NCI-H1694 (cell line): Measurements from ENCODE around the gene NEAT1.

Experiments
- DNase-seq: peaks from one replicate; lab custom pipeline; 2025; lab: John Stamatoyannopoulos, UW

NEAT1 gene

DNA sequence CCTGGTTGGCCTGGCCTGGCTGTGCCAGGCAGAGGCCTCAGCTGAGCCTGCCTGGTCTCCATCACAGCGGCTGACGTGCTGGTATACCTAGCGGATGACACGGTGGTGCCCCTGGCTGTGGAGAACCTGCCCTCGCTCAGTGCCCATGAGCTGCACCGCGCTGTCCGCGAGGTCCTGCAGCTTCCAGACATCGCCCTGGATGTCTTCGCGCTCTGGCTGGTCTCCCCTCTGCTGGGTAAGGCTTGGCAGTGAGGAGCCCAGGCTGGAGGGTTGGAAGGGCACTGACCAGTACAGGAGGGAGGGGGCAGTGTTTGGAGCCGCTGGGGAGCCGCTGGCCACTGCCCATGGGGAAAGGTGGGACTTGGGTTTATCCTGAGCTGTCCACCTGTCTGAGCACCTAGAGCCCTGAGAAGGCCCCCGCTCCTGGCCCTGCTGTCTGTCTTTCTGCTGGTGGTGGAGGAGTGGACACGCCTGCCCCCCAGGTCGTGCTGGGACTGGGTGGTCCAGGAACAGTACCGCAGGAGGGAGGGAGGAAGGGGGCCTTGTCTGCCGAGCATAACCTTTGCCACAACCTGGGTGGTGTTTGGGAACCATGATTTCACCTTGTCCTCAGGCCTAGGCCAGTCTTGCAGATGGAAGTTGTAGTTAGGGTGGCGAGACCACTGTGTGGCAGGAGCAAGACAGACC, 33.2 kb upstream of the NEAT1 start:
- no peak for DNase-seq

DNA sequence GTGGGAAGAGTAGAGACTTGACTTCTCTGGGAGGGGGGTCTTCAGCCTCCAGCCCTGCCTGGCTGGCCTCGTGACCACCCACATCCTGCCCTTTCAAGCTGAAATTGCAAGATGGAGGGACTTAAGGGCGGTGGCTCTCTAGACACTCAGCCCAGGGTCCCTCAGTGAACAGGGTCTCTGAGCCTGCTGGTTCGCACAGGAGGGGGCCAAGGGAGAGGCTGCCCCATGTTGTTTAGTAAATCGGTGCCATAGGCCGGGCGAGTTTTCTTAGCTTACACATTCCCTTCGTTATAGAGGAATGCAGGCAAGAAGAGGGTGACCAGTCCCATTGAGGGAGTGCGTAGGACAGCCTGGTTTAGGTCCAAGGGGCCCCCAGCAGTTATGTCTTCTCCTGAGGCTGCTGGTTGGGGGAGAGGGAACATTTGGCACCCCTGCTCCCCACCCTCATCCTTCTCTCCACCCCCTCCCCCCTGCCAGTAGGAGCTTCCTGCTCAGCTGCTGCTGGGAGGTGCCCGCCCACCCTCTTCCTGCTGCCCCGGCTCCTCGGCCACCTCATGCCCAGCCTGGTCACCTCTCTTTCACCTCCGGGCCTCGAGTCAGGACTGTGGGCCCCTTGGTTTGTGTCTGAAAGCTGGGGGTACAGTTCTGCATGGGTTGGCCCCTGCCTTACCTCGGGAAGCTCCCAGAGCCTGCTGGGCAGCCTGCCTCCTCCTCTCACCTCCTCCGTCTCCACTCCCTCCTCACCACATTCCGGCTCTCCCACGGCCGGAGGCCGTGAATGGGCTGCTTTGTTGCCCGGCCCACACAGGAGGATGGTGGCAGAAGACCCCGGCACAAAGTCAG, 32.3 kb upstream of the NEAT1 start:
- DNase-seq, result no peak

DNA sequence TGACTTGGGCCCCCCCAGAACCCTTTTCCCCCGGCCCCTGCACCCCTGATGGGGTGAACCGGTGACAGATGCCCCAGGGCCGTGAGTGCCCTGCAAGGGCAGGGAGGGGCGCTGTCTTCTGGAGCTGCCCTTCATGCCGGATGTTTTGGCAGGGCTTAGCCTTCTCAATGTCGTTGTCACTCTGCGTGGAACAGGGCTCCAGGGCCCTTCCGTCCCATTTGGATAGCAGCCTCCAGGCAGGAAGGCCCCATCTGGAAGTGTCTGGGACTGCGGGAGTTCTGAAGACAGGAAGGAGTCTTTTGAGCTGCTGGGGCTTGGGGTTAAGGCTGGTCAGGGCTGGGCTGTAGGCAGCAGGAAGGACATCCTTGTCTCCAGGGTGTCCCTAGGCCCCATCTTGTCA, 31.6 kb upstream of the NEAT1 start:
- no peak for DNase-seq

DNA sequence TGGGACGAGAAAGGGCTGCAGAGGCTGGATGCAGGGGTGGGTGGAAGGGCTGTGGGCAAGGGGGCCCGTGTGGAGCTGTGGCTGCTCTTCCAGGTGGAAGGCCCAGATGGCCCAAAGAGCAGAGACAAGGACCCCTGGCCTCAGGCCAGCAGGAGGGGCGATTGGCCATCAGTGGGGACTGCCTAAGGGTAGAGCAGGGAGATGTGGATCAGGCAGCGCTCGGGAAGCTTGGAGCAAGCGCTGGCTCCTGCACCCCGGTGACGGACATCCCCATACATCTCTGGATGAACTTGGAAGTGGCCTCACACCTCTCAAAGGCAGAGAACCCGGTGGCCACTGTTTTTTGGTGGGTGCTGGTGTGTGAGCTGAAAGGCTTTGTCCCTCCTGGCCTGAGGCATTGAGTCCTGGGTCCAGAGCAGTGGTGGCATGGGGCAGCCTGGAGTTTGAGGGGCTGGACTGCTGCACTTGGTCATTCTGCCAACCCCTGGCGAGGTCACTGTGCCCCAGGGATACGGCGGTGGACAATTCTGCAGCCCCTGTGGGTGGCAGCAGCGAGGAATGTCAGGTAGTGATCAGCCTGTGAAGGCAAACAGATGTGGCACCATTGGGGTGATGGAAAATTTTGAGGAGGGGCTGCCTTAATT, 30.3 kb upstream of the NEAT1 start:
- no peak for DNase-seq

DNA sequence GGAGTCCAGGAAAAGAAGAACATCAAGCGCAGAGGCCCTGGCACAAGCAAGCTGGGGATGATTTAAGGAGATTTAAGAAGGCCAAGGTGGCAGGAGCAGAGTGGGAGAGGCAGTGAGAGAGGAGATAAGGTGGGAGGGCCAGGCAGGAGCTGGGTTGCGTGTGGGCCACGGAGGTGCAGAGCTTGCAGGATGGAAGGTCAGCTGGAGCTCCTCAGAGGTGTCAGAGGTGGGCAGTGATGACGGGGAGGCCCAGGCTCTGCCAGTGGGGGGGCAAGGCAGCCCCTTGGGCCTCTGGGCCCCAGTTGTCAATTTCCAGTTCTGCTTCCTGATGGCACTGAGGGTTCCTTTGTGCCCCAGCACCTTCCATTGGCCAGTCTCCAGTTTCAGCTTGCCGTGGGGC, 29.7 kb upstream of the NEAT1 start:
- DNase-seq, result no peak

DNA sequence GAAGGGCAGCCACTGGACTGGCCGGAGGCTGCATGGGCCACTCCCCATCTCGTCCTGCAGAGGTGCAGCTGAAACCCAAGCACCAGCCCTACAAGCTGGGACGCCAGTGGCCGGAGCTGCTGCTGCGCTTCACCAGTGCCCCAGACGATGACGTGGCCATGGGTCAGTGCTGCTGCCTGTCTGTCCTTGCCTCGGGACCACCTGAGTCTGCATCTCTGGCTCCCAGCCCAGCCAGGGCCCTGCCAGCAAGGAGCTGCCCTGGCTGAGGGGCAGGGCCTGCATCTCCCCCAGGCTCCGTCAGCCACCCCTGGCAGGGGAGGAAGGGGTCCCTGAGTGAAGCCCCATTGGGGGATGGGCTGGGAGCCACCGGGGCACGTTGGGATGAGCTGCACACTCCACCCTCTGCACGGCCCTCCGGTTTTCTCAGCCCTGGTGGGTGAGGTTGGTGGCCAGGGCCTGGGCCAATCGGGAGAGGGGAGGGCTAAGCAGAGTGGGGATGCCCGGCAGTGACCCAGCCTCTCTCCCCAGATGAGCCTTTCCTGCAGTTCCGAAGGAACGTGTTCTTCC, 29.0 kb upstream of the NEAT1 start:
- no peak for DNase-seq

DNA sequence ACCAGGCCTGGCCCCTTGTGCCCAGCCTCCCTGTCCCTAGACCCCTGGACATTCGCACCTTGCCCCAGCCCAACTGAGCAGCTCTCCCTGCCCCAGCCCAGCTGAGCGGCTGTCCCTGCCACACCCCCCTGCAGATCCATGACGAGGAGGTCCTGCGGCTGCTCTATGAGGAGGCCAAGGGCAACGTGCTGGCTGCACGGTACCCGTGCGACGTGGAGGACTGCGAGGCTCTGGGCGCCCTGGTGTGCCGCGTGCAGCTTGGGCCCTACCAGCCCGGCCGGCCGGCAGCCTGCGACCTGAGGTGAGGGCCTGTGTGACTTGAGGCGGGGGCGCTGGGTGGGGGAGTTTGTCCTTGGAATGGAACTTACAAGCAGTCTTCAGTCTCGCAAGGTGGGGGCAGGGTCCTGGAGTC, 28.5 kb upstream of the NEAT1 start:
- no peak for DNase-seq

DNA sequence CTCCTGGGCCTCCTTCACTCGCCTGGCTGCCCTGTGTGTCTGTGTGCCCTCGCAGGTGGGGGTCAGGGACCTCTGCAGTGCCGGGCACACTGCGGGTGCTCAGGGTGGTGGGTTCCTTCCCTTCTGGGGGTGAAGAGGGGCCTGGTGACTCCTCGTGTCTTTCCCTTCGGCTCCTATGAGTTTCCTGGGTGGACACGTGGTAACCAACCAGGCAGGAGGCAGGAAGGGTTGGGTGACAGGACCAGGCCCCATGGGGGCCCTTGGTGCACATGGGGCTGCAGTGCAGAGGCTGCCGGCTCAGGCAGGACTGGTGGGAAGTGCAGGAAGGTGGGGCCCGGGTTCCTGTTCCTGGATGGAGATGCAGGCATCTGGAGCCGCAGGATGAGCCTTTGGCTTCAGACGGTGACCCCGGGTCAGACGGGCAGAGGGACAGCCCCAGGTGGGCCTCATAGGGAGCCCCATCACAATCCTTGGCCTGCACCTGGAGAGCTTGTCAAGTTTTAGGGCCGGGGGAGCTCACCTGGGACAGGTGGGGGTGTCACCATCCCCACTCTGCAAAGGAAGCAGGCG, 26.6 kb upstream of the NEAT1 start:
- DNase-seq, result no peak

DNA sequence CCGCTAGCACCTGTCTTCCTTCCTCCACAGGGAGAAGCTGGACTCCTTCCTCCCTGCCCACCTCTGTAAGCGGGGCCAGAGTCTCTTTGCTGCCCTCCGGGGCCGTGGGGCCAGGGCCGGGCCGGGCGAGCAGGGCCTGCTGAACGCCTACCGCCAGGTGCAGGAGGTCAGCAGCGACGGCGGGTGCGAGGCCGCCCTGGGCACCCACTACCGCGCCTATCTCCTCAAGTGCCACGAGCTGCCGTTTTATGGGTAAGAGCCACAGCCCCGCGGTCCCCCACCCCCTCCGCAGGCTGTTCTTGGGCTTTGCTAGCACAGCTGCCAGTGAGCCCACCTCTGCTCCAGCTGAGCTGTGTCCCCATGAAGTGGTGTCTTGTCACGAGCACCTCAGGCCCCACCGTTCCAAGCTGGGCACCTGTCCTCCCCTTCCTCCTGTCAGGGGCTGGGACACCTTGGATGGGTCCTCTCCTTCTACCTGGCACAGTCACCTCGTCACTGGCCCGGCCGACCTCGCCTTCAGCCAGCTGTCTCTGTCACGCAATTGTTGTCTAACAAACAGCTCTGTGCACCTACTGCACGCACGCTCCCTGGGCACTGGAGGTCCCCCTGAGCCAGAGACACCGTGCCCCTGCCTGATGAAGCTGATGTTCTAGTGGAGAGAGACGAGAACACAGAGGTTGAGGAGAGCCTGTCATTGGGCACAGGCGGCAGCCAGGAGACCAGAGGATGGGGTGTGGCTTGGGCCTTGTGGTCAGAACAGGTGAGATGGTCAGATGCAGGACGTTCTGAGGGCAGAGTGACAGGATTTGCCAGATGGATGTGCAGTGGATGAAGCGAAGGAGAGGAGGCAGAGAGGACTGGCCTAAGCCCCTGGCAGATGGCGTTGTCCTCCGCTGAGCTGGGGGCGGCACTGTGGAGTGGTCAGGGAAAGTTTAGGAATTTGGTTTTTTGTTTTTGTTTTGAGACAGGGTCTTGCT, 25.5 kb upstream of the NEAT1 start:
- DNase-seq, result no peak

DNA sequence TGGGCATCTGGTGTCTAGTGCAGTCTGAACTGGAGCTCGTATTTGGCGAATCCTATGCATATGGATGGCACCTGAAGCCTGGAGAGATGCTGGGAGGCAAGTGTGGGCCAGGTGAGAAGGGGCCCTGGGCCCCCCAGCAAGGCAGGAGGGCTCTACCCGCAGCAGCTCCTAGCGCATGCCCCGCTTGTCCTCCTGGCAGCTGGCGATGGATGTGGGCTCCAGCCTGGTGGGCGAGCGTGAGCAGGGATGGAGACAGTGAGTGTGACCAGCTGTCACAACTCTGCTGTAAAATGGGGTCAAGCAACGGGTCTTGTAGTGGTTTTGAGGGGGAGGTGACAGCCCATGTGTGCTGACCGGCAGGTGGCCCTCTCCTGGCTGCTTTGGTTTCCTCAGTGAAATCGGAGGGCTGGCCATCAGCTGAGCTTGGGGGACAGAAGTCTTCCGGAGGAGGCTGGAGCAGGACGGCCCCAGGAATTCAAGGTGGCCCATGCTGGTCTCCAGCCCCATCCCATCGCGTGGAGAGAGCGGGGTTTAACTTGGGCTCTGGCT, 24.2 kb upstream of the NEAT1 start:
- DNase-seq, result no peak

DNA sequence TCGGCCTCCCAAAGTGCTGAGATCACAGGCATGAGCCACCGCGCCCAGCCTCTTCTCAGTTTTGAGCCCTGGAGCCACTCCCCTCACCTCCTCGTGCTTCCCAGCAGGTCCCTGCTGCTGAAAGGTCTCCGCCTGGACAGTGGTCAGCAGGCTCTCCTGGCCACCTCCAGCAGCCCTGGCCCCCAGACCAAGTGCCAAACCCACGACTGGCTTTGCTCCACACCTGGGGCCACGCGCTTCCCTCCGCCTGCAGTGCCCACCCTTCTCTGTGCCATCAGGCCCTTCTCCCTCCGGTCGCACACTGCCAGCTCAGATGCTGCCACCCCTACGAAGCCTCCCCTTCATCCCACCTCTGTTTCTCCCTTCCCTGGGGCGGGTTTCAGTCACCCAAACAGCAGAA, 23.3 kb upstream of the NEAT1 start:
- DNase-seq, result no peak

DNA sequence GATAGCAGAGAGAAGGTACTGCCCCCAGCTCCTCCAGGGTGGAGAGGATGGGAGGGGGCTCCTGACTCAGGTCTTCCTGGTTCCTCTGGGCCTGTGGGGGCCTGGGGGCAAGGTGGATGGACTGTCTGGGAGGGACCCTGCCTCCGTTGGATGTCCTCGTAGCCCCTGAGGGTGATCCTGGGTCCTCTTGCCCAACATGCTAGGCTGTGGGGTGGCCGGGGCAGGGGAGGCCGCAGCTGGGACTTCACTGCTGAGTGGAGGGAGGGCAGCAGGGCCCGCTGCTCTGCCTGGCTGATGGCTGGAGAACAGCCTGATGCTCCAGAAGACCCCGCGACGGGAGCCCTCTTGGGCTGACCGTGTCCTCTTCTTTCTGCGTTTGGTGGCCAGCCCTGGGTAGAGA, 22.8 kb upstream of the NEAT1 start:
- no peak for DNase-seq

DNA sequence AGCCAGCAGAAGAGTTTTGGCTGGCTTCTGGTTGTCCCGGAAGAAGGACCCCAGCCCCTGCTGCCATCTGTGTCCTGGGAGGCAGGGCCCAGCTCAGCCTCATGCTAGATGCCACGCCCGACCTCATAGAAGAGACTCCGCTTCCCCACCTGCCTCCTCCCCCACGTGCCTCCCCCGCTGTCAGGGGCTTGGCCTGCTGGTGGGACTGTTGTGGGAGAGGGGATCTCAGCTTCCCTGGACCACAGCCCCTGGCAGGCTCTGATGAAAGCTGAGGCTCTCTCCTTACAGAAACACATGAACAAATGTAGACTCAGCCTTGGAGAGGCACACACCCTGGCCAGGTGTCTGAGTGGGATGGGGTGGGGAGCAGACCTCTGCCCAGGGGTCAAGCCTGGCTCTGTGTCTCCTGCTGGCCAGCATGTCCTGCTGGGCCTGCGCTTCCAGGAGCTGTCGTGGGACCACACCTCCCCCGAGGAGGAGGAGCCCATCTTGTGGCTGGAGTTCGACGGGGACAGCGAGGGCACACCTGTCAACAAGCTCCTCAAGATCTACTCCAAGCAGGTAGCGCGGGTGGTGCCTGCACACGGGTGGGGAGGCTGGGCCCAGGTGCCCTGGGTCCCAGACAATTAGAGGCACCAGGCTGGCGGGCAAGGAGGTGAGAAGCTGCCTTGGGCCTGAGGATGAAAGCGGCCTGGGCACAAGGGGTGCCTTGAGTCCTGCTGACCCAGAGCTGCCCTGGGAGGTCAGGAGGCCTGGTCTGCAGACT, 22.1 kb upstream of the NEAT1 start:
- DNase-seq, result no peak

DNA sequence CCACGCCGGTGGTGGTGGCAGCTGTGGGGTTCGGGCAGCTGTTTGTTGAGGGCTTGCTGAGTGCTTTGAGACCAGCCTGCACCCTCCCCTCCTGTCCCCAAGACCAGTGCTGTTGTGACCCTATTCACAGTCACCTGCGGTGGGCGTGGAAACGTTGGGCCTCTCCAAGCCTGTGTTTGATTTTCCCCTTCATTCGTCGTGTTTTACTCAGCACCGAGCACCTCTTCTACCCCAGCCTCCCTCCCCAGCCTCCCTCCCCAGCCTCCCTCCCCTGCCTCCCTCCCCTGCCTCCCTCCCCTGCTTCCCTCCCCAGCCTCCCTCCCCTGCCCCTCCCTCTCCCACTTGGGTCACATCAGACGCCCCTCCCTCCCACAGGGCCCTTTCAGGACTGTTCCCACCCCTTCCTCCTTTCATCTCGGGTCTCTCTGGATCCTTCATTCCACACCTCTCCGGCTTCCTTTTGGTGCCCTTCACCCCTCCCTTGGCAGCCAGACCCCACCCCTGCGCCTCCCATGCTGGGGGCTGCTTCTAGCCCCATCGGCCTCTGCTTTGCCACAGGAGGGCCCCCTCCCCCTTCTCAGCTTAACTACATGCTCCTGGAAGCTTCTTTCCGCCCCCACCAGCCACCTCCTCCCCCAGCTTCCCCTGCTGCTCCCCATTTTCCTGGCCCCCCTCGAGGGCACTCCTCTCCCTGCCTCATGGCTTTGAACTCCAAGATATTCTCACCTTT, 21.4 kb upstream of the NEAT1 start:
- DNase-seq, result no peak

DNA sequence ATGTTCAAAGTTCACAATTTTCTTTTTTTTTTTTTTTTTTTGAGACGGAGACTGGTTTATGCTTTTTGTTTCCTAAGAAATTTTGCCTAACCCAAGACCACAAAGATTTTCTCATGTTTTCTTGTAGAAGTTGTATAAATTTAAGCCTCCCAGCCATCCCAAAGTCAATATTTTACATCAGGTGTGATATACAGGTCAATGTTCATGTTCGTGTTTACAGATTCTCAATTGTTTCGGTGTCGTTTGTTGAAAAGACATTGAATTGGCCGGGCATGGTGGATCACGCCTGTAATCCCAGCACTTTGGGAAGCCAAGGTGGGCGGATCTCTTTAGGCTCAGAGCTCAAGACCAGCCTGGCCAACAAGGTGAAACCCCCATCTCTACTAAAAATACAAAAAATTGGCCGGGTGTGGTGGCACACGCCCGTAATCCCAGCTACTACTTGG, 20.8 kb upstream of the NEAT1 start:
- no peak for DNase-seq

DNA sequence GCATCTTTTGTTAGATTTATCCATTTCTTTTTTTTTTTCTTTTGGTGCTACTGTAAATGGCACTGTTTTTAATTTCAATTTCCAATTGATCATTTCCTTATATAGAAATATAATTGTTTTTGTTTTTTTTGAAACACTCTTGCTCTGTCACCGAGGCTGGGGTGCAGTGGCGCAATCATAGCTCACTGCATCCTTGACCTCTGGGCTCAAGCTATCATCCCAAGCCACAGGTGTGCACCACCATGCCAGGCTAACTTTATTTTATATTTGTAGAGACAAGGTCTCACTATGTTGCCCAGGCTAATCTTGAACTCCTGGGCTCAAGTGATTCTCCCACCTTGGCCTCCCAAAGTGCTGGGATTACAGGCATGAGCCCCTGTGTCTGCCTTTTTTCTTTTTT, 19.8 kb upstream of the NEAT1 start:
- no peak for DNase-seq

DNA sequence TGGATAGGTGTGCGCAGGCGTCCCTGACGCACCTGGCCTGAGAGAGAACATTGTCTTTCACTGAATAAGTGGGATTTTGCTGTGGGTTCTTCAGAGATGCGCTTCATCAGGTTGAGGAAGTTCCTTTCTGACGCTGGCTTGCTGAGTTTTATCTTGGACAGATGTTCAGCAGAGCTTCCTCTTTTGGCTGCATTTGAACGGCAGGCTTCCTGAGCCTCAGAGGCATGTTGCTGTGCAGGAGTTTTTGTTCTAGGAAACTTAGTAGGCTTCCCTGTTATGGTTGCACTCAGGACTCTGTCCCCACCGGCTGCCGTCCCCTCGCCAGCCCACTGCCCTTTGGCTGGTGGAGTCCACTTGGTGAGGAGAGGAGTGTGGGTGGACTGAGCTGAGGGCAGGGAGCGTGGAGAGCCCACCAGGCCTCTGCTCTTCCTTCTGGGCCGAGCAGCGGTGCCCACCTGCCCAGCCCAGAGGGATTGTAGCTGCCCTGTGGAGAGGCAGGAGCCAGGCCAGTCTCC, 18.9 kb upstream of the NEAT1 start:
- no peak for DNase-seq

DNA sequence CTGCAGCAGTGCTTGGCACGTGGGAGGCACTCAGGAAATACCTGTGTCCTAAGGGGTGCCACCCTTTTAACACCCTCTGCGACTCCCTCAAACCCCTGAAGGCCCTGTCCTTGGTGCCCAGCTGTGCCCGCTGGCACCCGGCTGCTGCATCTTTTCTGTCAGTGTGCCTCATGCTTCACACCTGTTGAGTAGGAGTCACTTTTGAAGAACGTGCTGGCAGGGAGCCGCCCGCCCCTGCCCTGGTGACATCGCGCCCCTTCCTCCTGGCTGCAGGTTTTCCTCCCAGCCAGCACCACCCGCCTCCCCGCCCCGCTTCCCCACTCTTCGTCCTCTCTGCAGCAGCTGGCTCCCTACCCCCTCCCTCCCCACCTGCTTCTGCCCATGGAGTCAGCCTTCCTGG, 18.4 kb upstream of the NEAT1 start:
- no peak for DNase-seq

DNA sequence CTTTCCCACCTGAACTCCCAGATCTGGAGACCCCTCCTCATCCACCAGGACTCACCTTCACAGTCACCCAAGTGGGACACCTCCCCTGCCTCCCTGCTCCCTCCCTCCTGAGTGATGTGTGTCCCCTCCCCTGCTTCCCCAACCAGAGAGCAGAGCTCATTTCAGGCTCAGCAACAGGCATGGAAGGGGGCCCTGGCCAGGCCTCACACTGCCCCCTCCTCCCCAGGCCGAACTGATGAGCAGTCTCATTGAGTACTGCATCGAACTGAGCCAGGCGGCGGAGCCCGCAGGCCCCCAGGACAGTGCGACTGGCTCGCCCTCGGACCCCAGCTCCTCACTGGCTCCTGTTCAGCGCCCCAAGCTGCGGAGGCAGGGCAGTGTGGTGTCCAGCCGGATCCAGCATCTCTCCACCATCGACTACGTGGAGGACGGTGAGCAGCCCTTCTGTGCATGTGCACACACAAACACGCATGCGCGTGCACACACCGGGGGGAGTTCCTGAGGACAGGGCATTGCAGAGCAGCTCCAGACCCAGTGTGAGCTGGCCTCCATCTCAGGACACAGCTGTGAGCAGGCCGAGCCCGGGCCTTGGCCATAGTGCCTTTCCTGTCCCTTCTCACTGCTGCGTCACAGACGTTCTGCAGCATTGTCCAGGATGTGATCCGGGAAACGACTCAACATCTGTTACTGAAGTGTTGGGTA, 17.8 kb upstream of the NEAT1 start:
- DNase-seq, result no peak
